ENCODE results near the gene CBY2.

The CBY2 gene

GRCh38 chr13:45702869-45703391 is 810 bp downstream of the CBY2 start:
- DNase-seq = no peak

DNA sequence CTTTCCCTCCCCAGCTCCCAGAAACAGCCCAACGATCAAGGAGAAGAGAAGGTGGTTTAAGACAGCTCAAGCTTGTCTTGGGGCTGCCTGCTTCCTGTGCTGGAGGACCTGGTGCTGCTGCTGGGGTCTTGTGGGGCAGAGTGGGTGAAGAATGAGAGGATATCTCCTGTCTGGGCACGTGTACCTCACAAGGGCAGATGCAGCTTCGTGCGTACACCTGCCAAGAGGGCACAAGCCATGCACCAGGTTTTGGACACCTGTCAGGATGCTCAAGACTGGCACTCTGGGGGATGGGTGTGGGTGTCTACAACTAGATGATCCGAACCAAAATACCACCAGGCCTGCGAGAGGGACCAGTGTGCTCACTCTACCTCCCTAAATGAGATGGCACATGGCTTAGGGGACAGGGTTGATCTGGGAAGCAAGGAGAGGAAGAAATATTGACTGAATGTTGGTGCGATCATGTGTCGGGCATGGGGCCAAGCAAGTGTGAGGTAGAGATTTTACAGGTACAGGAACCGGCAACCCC is 2.2 kb downstream of the CBY2 start:
- DNase-seq = no peak

- DNase-seq = no peak
These were observed 3.0 kb downstream of the CBY2 start for GRCh38 chr13:45704854-45705695.

GRCh38 chr13:45705918-45706317 is 3.8 kb downstream of the CBY2 start:
- DNase-seq = no peak

DNA sequence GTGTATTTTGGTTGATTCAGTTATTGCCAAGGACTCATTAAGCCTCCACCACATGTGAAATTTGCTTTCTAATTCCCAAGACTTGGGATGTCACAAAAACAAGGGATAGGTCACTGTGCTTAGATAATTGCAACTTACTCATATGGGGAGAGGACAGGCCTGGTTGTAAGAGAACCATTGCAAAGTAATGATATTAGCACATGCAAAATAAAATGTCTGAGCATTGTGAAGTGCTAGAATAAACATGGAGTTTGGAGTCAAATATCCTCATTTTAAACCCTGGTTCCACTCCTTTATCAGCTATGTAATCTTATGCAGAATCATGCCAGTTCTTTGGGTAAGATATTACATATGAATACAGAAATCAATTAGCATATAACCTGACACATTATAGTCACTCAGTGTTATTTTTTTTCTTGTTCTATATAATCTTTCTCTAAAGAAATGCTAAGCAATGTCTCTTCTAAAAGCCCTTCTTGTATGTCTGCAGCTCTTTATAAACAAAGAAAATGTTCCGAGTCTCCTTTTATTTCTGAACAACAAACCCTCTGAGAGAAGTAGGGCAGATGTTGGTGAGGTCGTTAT is 5.5 kb downstream of the CBY2 start:
- no peak for DNase-seq

GRCh38 chr13:45711951-45712350 is 9.8 kb downstream of the CBY2 start:
- peak; percentile 72 to 89 for DNase-seq

DNA sequence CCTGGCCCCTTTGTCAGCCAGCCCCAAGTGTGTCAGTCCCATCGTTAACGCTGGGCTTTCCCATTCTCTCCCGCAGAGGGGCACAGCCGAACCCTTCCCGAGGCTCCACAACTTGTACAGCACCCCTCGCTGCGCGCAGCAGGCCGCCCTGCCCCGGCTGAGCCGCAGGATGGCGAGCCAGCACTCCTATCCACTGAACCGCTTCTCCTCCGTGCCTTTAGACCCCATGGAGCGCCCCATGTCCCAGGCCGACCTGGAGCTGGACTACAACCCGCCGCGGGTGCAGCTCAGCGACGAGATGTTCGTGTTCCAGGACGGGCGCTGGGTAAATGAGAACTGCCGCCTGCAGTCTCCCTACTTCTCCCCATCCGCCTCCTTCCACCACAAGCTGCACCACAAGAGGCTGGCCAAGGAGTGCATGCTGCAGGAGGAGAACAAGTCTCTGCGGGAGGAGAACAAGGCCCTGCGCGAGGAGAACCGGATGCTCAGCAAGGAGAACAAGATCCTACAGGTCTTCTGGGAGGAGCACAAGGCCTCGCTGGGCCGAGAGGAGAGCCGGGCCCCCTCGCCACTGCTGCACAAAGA is 11.1 kb downstream of the CBY2 start:
- no peak for DNase-seq

- DNase-seq = no peak
These were observed 11.6 kb downstream of the CBY2 start for GRCh38 chr13:45713721-45714120.

- no peak for DNase-seq
These were observed 12.1 kb downstream of the CBY2 start for GRCh38 chr13:45714170-45714569.

DNA sequence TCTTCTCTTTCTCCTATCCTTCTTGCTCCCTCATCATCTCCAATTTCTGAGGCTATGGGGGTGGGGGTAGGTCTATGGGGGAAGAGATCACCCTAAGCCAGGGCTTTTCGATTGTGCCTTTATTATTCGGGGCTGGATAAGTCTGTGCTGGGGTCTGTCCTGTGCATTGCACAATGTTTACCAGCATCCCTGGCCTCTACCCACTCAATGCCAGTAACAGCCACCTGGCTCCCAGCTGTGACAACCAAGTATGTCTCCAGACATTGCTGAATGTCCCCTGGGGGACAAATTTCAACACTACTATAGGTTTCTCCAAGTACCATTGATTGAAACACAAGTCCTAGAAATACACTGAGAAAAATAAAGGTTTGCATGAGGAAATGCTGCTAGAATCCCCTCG is 13.2 kb downstream of the CBY2 start:
- DNase-seq = no peak

DNA sequence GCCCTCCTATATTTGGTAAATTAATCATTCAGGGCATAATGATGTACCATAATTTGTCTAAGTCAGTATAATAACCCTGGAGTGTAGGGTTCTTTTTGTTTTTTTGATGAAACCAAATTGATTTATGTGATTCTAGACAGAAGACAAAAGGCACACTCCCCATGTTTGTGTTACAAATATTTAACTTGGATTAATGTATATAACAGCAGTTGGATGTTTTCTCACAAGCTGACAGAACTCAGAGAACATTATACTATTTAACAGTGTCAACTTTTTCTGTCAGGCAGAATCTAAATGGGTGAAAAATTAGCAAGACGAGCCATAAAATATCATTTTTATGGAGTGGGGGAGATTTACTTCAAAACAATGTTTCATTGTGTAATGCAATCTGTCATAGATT is 15.2 kb downstream of the CBY2 start:
- DNase-seq = no peak

DNA sequence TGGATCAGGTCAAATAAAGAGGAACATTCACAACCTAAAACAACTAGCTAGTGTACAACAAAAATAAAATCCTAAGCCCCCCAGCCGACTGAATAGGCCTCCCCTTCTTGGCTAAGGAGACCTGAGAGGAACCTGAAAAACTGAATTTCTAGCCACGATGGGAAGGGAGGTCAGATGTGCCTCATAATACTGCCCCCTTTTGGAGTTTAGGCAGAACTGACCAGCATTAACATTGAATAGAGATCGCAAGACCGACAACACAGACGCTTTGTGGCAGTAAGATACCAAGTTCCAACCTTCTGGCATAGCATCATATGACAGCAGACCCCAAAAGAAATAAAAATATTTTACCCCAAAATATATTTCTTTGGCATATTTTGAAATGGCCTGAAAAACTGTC is 15.9 kb downstream of the CBY2 start:
- peak; percentile 37 to 62 for DNase-seq

DNA sequence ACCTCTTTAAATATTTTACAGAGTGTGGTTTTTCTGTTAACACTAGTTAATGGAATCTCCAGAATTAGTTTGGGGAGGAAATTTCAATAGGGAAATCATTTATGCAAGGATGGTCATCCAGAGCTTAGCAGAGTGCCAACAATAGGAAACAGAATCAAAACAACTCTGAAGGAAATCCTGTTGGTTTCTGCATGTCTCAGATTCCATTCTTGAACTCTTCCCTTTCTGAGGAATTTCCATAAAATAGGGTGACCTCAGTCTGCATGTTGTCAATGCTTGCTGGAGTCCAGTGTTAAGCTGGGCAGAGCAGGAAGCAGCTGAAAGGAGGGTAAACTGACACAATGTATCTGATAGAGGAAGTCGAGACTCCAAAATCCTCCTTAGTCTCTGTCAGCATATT is 16.9 kb downstream of the CBY2 start:
- peak; percentile 30 to 56 for DNase-seq

DNA sequence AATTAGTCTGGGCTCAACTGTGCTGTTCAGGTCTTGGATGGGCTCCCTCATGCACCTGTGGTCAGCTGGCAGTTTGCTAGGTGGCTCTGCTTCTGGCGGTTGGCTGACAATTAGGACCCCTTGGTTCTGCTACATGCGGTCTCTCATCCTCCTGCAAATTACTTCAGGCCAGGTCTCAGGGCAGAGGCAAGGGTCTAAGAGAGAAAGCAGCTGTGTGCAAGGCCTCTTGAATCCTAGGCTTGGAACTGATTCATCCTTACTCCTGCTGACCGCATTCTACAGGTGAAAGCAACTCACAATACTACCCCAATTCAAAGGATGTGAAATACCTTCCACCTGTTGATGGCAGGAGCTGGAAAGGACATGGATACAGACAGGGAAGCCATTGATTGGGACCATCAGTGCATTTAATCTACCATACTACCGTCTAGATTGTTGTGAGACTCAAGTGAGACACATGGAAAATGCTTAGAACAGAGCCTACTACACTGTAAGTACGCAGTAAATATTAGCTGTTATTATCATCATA is 19.1 kb downstream of the CBY2 start:
- no peak for DNase-seq

GRCh38 chr13:45723798-45724197 is 21.7 kb downstream of the CBY2 start:
- no peak for DNase-seq

DNA sequence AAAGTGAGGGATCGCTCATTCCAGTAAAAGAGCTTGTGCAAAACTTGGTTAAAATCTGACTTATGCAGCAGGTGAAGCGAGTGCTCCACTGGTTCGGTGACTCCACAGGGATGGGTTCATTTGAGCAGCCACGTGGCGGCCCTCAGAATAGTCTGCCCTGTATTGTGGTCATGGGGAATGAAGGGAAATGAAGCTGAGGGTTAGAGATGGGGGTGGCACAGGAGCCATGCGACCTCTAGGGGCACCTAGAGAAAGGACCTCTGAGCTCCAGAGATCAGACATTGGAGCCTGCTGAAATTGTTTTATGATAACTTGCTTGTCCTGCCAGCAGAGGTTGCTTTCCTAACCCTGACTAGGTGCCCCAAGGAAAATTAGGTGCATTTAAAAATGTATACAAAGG is 26.6 kb downstream of the CBY2 start:
- no peak for DNase-seq

- DNase-seq = no peak
These were observed 29.3 kb downstream of the CBY2 start for GRCh38 chr13:45731455-45731854.

DNA sequence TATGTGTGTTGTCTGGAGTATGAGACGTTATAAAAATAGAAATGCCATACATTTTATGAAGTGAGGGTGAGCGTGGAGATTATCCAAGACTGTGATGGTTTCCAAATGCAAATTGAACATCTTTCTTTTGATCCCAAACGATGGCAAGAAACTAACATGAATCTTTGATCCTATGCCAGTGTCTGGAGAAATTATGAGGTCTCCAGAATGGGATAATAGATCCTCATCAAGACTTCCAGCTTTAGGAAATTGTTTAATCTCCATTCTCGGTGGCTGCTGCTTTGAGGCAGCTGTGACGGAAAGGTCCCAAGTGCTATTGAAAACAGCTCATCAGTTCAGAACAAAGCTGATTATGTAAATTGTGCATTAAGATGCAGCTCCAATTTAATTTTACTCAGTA is 30.8 kb downstream of the CBY2 start:
- DNase-seq = no peak

DNA sequence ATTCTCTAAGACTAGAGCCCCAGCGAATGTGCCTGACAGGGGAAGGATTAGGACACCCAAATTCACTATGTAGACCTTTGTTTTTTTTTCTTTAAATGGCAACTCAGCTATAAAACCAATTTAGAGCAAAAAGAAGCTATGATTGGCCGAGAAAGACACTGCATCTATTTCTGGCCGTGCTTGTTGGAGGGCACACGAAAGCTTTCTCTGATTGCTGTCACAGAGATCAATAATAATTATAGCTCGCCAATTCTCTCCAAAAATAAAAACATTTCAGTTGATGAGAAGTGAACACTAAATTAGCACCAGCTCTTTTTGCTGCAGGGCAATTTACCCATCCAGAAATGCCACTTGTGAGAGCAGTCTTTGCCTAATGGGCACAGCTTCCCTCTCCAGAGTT is 31.2 kb downstream of the CBY2 start:
- DNase-seq = no peak

GRCh38 chr13:45737571-45738017 is 35.5 kb downstream of the CBY2 start:
- DNase-seq = no peak

DNA sequence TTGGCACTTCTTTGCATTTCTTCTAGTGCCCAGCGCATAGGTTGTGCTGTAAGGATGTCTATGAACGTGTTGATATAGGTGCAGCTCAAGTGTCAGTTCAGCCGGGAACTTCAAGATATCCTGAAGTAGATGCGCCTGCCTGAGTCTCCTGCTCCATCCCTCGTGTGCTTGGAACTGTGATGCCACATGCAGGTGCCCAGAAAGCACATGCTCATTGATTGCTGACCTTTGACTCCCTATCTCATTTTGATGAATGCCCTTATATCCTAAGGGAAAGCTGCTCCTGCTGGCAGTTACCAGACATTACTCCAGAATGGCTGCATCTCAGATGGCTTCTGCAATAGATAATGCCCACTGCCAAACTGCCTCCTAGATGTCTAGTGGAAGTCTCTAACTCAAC is 40.9 kb downstream of the CBY2 start:
- no peak for DNase-seq

DNA sequence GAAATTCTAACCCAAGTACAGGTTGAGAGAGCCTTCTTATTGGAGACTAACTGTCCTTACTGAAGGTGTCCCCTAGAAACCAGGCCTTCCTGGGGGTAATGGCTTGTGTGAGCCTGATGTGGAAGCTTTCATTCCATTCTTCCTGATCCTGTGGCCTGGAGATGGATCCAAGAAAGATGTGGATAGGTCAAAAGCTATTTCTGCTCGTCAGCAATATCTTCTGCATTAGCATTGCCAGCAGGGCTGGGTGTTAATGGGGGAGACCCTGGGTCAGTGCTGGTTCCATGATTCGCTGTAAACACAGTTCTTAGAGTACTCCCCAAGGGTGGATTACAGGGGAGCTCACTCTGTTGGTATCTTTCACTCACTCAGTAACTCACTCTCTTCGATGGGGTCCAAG is 42.9 kb downstream of the CBY2 start:
- DNase-seq = no peak

DNA sequence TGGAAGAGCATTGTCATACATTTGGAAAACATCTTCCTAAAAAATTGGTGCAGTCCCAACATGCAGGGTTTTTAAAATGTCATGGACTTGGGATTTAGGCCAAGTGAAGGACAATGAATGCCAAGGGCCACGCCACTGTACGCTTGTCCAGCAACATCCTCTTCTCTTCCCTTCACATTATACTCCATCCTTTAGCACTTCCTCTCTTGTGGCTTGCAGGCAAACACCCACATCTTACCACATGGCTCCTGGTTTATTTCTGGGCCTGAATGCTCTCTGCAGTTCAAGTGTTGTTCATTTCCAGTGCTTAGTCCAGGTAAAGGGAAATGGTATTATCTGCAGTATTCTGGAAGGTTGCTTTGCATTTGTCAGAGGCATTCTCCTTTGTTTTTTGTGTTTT is 45.0 kb downstream of the CBY2 start:
- DNase-seq = peak; percentile 41 to 46

Measured in inflammatory macrophage treated with lipopolysaccharide for 1 hour (primary cell).